ENCODE data around the gene CHRM2.

Gene CHRM2

GRCh38 chr7:137025469-137026175, 157.2 kb downstream of the CHRM2 start:
- DNase-seq (ENCODE audit: low read depth in 2 of 2), result no peak

GRCh38 chr7:137026176-137026500, 157.7 kb downstream of the CHRM2 start:
- DNase-seq (ENCODE audit: low read depth in 2 of 2), result no peak

DNA sequence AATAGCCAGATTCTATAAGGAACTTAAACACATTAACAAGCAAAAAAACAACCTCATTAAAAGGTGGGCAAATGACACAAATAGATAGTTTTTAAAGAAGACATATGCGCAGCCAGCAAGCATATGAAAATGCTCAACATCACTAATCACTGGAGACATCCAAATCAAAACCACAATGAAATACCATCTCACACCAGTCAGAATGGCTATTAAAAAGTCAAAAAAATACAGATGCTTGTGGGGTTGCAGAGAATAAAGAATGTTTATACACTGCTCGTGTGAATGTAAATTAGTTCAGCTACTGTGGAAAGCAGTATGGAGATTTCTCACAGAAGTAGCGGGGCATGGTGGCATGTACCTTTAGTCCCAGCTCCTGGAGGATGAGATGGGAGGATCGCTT, 164.0 kb downstream of the CHRM2 start:
- no peak for DNase-seq (ENCODE audit: low read depth in 2 of 2)

DNA sequence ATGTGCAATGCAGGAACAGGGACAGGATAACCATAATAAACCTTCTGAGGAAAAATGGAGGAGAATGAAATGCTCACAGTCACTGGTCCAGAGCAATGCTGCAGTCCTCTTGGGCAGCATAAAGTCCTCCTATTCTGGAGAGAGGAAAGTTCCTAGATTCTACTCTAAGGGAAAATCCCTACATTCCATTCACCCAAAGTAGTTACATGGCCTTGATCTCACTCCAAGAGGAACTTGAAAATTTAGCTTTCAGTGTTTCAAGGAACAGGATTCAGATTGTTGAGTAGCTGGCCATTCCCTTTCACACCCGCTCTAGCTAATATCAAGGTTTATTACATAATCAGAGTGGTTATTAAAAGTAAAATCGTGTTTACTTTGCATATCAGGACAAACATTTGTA, 168.3 kb downstream of the CHRM2 start:
- no peak for DNase-seq (ENCODE audit: low read depth in 2 of 2)

DNA sequence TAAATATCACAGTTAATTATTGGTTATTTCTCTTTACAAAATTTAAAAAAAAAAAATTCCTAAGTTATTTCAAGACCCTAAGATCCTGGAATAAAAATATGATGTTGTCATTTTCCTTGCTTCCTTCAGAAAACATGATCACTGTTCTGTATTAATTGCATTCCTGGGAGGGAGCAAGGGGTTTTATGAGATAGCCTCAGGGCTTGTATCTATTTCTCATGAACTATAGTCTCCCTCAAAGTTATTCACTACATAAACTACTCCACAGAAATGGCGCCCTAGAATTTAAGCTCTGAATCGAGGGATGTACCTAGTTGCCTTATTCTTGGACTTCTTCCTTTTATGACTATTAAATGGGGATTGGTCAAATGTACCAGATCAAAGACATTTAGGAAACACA, 170.3 kb downstream of the CHRM2 start:
- DNase-seq (ENCODE audit: low read depth in 2 of 2), result no peak

GRCh38 chr7:137040745-137041144, 172.3 kb downstream of the CHRM2 start:
- no peak for DNase-seq (ENCODE audit: low read depth in 2 of 2)

GRCh38 chr7:137045573-137045972, 177.1 kb downstream of the CHRM2 start:
- DNase-seq (ENCODE audit: low read depth in 2 of 2), result no peak

GRCh38 chr7:137069249-137069963, 201.0 kb downstream of the CHRM2 start:
- no peak for DNase-seq (ENCODE audit: low read depth in 2 of 2)

All from stimulated activated CD4-positive, alpha-beta T cell treated with anti-CD3 and anti-CD28 coated beads, Interleukin-15, amount 100 ng/mL, for 48 hours (primary cell).